Astrocyte of the hippocampus (primary cell): Measurements from ENCODE around the gene LCE2B.

Source experiments
- DNase-seq: peaks from one replicate; pipeline ENCODE4 v3.0.0; 2011; ENCODE audit warnings: low read depth, low spot score

LCE2B gene

GRCh38 chr1:152735648-152736047 is 49.7 kb downstream of the LCE2B start:
- DNase-seq = no peak
